Stomach (tissue), 9 donors: Measurements from ENCODE around the gene S1PR1. TPM values are rescaled to one million over a fixed set of nuclear protein-coding genes. Genes with fewer than 3 reads are reported as not detected.
"Not testable (repeated sequence)": the region's sequence is repeated elsewhere in the genome, so short reads cannot be mapped to it uniquely, and the experiment has no call there.

Experiments
- DNase-seq, 2 donors: peaks; one replicate each; pipeline versions ENCODE4 v3.0.0 to v3.0.0-alpha.2; 2013 to 2019
- H3K27ac ChIP-seq, 5 donors: fragments of 200-600 bp in 4 of 5; sonication (generic) in 4 of 5; one replicate each; pipeline ENCODE4 v1.5.1; 2013 to 2019; ENCODE audit warnings: mild to moderate bottlenecking in 1 of 5, moderate library complexity in 1 of 5
- H3K27me3 ChIP-seq, 3 donors: fragments of 200-600 bp; sonication (generic); one replicate each; pipeline ENCODE4 v1.5.1; 2017 to 2019; ENCODE audit warnings: mixed run types in 1 of 3
- H3K36me3 ChIP-seq, 4 donors: fragments of 200-600 bp; sonication (generic); 1 replicate in 3 of 4; 2 replicates in 1 of 4; pipeline ENCODE4 v1.5.1; 2016 to 2019
- H3K4me1 ChIP-seq, 4 donors: fragments of 200-600 bp; sonication (generic); one replicate each; pipeline ENCODE4 v1.5.1; 2016 to 2019
- H3K4me3 ChIP-seq, 4 donors: fragments of 200-600 bp; sonication (generic) in 3 of 4; one replicate each; pipeline ENCODE4 v1.5.1; 2016 to 2019; ENCODE audit warnings: mild to moderate bottlenecking in 1 of 4
- H3K9me3 ChIP-seq, 4 donors: fragments of 200-600 bp; sonication (generic); one replicate each; pipeline ENCODE4 v1.5.1; 2016 to 2019
- CTCF ChIP-seq, 7 experiments: fragments of 450-650 bp in 4 of 7; fragments of 200-600 bp in 3 of 7; sonication (generic) in 3 of 7; IDR thresholded peaks; one replicate each; pipeline ENCODE4 v1.5.1; 2016 to 2019; ENCODE audit warnings: antibody characterized with exemption in 7 of 7, control low read depth in 2 of 7, mild to moderate bottlenecking in 1 of 7
- EP300 ChIP-seq: sonication (generic); formaldehyde crosslinking; IDR thresholded peaks from one replicate; pipeline ENCODE4 v1.6.1; 2017; ENCODE audit warnings: antibody characterized with exemption
- POLR2A ChIP-seq, 4 donors: fragments of 450-650 bp; IDR thresholded peaks; one replicate each; pipeline ENCODE4 v1.6.1; 2016; ENCODE audit warnings: antibody characterized with exemption in 4 of 4, control low read depth in 2 of 4, mild to moderate bottlenecking in 1 of 4, moderate library complexity in 1 of 4
- POLR2AphosphoS5 ChIP-seq, 3 donors: sonication (generic); formaldehyde crosslinking; IDR thresholded peaks; one replicate each; pipeline ENCODE4 v1.6.1; 2016; ENCODE audit warnings: antibody characterized with exemption in 3 of 3
- WGBS, 5 donors: extraction: QIAGEN DNeasy Blood & Tissue Kit in 3 of 5; methylation state at CpG; one replicate each; pipeline versions ENCODE4 v1.1.5 to v1.1.7; 2013 to 2018; 5-methylcytosine and 5-hydroxymethylcytosine counted together
- intact Hi-C: fragments of 100-400 bp; cut with DNase I; formaldehyde crosslinking; loops from one replicate; pipeline ENCODE4 v1.15.1; 2023; ENCODE audit warnings: low total_unique reads
- polyA plus RNA-seq, 3 donors: library from polyadenylated mRNA; stranded (reverse); fragments of 200-250 nt; gene quantifications; one replicate each; pipeline ENCODE4 v1.2.3, GENCODE V29; 2013
- total RNA-seq, 5 donors: library from RNA; depleted of rRNA; stranded (reverse); fragments of >200 nt; gene quantifications; one replicate each; pipeline versions ENCODE4 v1.1.0 to v1.2.3, GENCODE V29; 2014 to 2016
- donor health status: healthy with polysubstance abuse.
- donor health status: Bipolar disorder and iron deficiency.
- donor health status: healthy.

The S1PR1 gene
- total and polyA plus RNA-seq, 8 donors: 3.7 to 54.0 (median 10.0) TPM

- Histone ChIP-seq H3K4me1 (no peaks in the 10 kb centered on the region), H3K27me3 (no peaks in the 10 kb centered on the region), H3K36me3 (no peaks in the 10 kb centered on the region), H3K9me3 (no peaks in the 10 kb centered on the region), H3K27ac (no peak overlapping the region), H3K4me3 (no peak overlapping the region)
- 81 to 100% (median 92%) methylated on average over 1 of the region's 1 CpG for WGBS, 5 donors
- intact Hi-C loops: no loop called here
- no peak for TF ChIP-seq EP300
- TF ChIP-seq CTCF (IDR thresholded peaks at IDR 0.05): no peak
- TF ChIP-seq POLR2AphosphoS5 (IDR thresholded peaks at IDR 0.05): no peak
- no peak for TF ChIP-seq POLR2A (IDR thresholded peaks at IDR 0.05)
- DNase-seq: no peak
These were observed 14.8 kb upstream of the S1PR1 start for GRCh38 chr1:101221945-101222429.

- Histone ChIP-seq H3K4me3 (no peak overlapping the region), H3K27me3 (no peaks in the 10 kb centered on the region), H3K9me3 (no peaks in the 10 kb centered on the region), H3K36me3 (no peaks in the 10 kb centered on the region), H3K27ac (no peak overlapping the region), H3K4me1 (no peaks in the 10 kb centered on the region)
- 71 to 84% (median 78%) methylated on average over 2 of the region's 2 CpGs for WGBS, 5 donors
- TF ChIP-seq POLR2AphosphoS5 (IDR thresholded peaks at IDR 0.05) (no peak), POLR2A (IDR thresholded peaks at IDR 0.05) (no peak), CTCF (IDR thresholded peaks at IDR 0.05) (no peak), EP300 (no peak)
- intact Hi-C loops: no loop called here
- no peak for DNase-seq
These were observed 9.0 kb upstream of the S1PR1 start for GRCh38 chr1:101227837-101228236.

DNA sequence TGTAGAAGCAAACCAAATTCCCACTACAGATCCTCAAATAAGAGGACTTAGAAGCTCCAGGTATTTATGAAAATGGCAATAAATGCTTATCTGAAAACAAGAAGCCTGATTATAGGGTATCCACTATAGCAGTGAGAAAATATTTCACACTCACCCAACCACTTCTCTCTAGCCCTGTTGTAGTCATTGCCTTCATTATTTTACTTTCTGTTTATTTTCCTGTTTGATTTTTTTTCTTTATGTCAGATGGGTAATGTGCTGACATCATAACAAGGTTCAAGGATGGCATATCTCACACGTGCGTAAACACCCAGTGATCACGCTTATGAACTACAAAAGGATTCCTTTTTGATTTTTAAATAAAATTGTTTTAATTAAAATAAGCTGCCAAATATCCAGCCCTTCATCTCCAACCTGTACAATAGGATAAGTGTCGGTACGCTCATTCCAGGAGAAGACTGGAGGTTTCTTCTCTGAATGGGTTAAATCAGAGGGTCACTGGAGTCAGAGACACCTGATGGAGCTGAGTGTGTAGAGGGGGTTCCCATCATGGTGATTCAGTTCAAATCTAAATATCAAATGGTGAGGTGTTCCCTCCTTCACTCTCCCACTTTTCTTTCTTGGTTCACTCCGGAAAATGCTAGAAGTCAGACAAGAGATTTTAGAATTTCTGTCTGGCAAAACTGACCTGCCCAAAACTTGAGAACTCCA, 8.2 kb upstream of the S1PR1 start:
- H3K36me3 ChIP-seq: no peaks in the 10 kb centered on the region
- intact Hi-C loops: no loop called here
- no peak overlapping the region for H3K27ac ChIP-seq
- no peak overlapping the region for H3K4me3 ChIP-seq
- H3K4me1 ChIP-seq: no peaks in the 10 kb centered on the region
- TF ChIP-seq POLR2A (IDR thresholded peaks at IDR 0.05) (no peak), EP300 (no peak), POLR2AphosphoS5 (IDR thresholded peaks at IDR 0.05) (no peak)
- no peak for DNase-seq
- no peaks in the 10 kb centered on the region for H3K27me3 ChIP-seq
- 84 to 94% (median 90%) methylated on average over 6 of the region's 6 CpGs for whole genome bisulfite sequencing, 5 donors
- no peaks in the 10 kb centered on the region for H3K9me3 ChIP-seq

- DNase-seq, H3K4me3 ChIP-seq, H3K27ac ChIP-seq, H3K36me3 ChIP-seq, H3K9me3 ChIP-seq: not testable (repeated sequence)
- Histone ChIP-seq H3K27me3 (peaks cover 0 to 19% (median 12%) of the 10 kb centered on the region in 3 donors), H3K4me1 (peaks cover 7 to 19% (median 17%) of the 10 kb centered on the region in 4 donors)
- intact Hi-C loops: loop anchor here (10.0 kb wide), 1 partner anchor 317 kb away; no protein-coding TSS in a partner anchor
These were observed 4.6 kb upstream of the S1PR1 start for GRCh38 chr1:101232182-101232581.

DNA sequence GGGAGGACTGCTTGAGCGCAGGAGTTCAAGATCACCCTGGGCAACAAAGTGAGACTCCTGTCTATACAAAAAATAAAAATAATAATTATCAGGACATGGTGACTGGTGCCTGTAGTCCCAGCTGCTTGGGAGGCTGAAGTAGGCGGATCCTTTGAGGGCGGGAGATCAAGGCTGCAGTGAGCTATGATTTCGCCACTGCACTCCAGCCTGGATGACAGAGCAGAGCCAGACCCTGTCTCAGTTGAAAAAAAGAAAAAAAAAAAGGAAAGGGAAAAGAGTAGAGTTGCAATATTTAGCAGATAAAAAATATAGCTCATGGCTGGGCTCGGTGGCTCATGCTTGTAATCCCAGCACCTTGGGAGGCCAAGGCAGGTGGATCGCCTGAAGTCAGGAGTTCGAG, 3.3 kb upstream of the S1PR1 start:
- intact Hi-C loops: loop anchor here (10.0 kb wide), 1 partner anchor 319 kb away; no protein-coding TSS in a partner anchor

More for the DNA sequence above, 3.3 kb upstream of the S1PR1 start:
- H3K4me1 ChIP-seq: peaks cover 14 to 32% (median 29%) of the 10 kb centered on the region in 4 donors
- H3K36me3 ChIP-seq: no peaks in the 10 kb centered on the region
- no peaks in the 10 kb centered on the region for H3K9me3 ChIP-seq
- H3K27ac ChIP-seq: no peak overlapping the region
- 83 to 93% (median 90%) methylated on average over 7 of the region's 7 CpGs for WGBS, 5 donors
- no peak for DNase-seq
- H3K27me3 ChIP-seq: peaks cover 0 to 32% (median 16%) of the 10 kb centered on the region in 3 donors
- no peak overlapping the region for H3K4me3 ChIP-seq
- TF ChIP-seq CTCF (IDR thresholded peaks at IDR 0.05) (no peak), EP300 (no peak), POLR2A (IDR thresholded peaks at IDR 0.05) (no peak), POLR2AphosphoS5 (IDR thresholded peaks at IDR 0.05) (no peak)
